Left lung (tissue), 10 donors: ENCODE results near the gene CCDC28A. TPM values are rescaled to one million over a fixed set of nuclear protein-coding genes. Genes with fewer than 3 reads are reported as not detected.

Experiments used
- ATAC-seq: fragments of 200-7000 bp; cut with Tn5 transposase; one replicate; pipeline ENCODE4 v1.9.1; 2020; ENCODE audit warnings: moderate library complexity
- DNase-seq, 4 donors: peaks; one replicate each; pipeline ENCODE4 v3.0.0-alpha.2; 2013 to 2020
- H3K27ac ChIP-seq, 2 donors: fragments of 200-600 bp; sonication (generic) in 1 of 2; one replicate each; pipeline versions ENCODE4 v1.5.0 to v1.8.0; 2020 to 2021
- H3K27me3 ChIP-seq, 2 donors: fragments of 200-600 bp; sonication (generic) in 1 of 2; one replicate each; pipeline versions ENCODE4 v1.5.0 to v1.8.0; 2020 to 2021
- H3K36me3 ChIP-seq, 2 donors: fragments of 200-600 bp; sonication (generic) in 1 of 2; one replicate each; pipeline versions ENCODE4 v1.5.0 to v1.8.0; 2020 to 2021
- H3K4me1 ChIP-seq, 2 donors: fragments of 200-600 bp; one replicate each; pipeline ENCODE4 v1.8.0; 2021
- H3K4me3 ChIP-seq, 2 donors: fragments of 200-600 bp; sonication (generic) in 1 of 2; one replicate each; pipeline versions ENCODE4 v1.5.0 to v1.8.0; 2020 to 2021; ENCODE audit warnings: mild to moderate bottlenecking in 1 of 2
- H3K9me3 ChIP-seq, 2 donors: fragments of 200-600 bp; sonication (generic) in 1 of 2; one replicate each; pipeline versions ENCODE4 v1.5.0 to v1.8.0; 2020 to 2021
- intact Hi-C, 2 donors: fragments of 100-400 bp; cut with DNase I; formaldehyde crosslinking; loops; one replicate each; pipeline versions ENCODE4 v1.11.2 to v1.14.2; 2022
- polyA plus RNA-seq, 6 donors: library from polyadenylated mRNA; unstranded; fragments of 120-200 nt; gene quantifications; one replicate each; pipeline ENCODE4 v1.2.1, GENCODE V29; 2013; ENCODE audit not compliant: insufficient read length in 6 of 6
- total RNA-seq, 2 donors: library from RNA; stranded (reverse); fragmentation: NEBNext Ultra II Directional; extraction: Animal tissue kit (Norgen Biotek cat#: 25700); gene quantifications; one replicate each; pipeline ENCODE4 v1.2.1, GENCODE V29; 2021
- TF ChIP-seq, protein P1 (sequence below), 2 donors: fragments of 200-600 bp; sonication (generic) in 1 of 2; IDR thresholded peaks; one replicate each; pipeline versions ENCODE4 v1.5.0 to v1.8.0; 2021; ENCODE audit warnings: antibody characterized with exemption in 2 of 2
- donor health status: DM: no; HTN: yes; CAD: no.
- donor health status: DM: no; HTN: no; CAD: no.

The CCDC28A gene
- total and polyA plus RNA-seq, 8 donors = 14.0 to 28.4 (median 19.8) TPM

GRCh38 chr6:138772596-138773176 lies 883 bp upstream of the CCDC28A start:
- ATAC-seq = no peak
- Histone ChIP-seq H3K36me3 (no peaks in the 10 kb centered on the region), H3K4me3 (peak overlapping the region; percentile 67 to 79), H3K9me3 (no peaks in the 10 kb centered on the region), H3K4me1 (peaks cover 8 to 24% of the 10 kb centered on the region in 2 donors), H3K27ac (peak overlapping the region; percentile 96 to 98), H3K27me3 (no peaks in the 10 kb centered on the region)
- intact Hi-C loops = no loop called here
- DNase-seq = no peak
- TF ChIP-seq, protein P1, sequence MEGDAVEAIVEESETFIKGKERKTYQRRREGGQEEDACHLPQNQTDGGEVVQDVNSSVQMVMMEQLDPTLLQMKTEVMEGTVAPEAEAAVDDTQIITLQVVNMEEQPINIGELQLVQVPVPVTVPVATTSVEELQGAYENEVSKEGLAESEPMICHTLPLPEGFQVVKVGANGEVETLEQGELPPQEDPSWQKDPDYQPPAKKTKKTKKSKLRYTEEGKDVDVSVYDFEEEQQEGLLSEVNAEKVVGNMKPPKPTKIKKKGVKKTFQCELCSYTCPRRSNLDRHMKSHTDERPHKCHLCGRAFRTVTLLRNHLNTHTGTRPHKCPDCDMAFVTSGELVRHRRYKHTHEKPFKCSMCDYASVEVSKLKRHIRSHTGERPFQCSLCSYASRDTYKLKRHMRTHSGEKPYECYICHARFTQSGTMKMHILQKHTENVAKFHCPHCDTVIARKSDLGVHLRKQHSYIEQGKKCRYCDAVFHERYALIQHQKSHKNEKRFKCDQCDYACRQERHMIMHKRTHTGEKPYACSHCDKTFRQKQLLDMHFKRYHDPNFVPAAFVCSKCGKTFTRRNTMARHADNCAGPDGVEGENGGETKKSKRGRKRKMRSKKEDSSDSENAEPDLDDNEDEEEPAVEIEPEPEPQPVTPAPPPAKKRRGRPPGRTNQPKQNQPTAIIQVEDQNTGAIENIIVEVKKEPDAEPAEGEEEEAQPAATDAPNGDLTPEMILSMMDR (IDR thresholded peaks at IDR 0.05) = no peak

DNA sequence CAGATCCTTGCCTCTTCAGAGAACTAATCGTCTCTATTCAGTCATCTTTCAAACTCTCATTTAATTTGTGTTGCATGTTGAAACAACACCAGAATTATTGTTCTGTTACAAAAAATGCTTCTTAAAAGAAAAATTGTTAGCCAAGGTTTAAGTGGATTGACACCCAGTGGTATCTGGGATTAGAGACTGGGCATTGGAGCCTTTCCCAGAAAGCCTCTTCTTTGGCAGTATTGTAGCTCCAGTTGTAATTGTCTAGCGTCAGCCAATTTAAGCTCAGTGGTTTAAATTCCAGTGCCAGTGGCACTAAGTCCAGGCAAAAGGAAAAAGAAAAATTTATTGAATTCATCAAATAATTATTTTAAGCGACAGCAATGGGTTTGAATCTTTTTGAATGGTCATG lies 801 bp downstream of the CCDC28A start:
- no peaks in the 10 kb centered on the region for H3K9me3 ChIP-seq
- peaks cover 8 to 19% of the 10 kb centered on the region in 2 donors for H3K4me1 ChIP-seq
- H3K36me3 ChIP-seq = no peaks in the 10 kb centered on the region
- no peak for ATAC-seq
- DNase-seq = no peak
- H3K4me3 ChIP-seq = peak overlapping the region; percentile 67 to 79
- intact Hi-C loops = no loop called here
- H3K27me3 ChIP-seq = no peaks in the 10 kb centered on the region
- H3K27ac ChIP-seq = peak overlapping the region; percentile 96 to 98
- TF ChIP-seq, protein P1 (IDR thresholded peaks at IDR 0.05) = no peak

DNA sequence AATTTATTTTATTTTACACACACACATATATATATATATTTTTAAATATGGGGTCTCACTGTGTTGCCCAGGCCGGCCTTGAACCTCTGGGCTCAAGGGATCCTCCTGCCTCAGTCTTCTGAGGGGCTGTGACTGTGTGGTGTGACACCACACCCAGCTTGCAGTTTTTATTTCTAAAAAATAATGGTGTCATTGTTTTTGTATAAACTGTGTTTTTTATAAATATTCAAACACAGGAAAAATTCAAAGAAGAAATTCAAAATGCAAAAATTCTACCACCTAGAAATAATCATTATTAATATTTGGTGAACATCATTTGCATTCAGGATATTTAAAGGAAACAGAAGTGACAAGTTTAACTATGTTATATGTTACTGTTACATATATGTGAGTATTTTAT lies 3.1 kb downstream of the CCDC28A start:
- DNase-seq (no peak), ATAC-seq (no peak)
- TF ChIP-seq, protein P1 (IDR thresholded peaks at IDR 0.05) = no peak
- intact Hi-C loops = no loop called here
- Histone ChIP-seq H3K27ac (no peak overlapping the region), H3K27me3 (no peaks in the 10 kb centered on the region), H3K9me3 (no peaks in the 10 kb centered on the region), H3K4me3 (no peak overlapping the region), H3K36me3 (peaks cover 0 to 9% of the 10 kb centered on the region in 2 donors), H3K4me1 (peaks cover 8 to 19% of the 10 kb centered on the region in 2 donors)

- peaks cover 0 to 17% of the 10 kb centered on the region in 2 donors for H3K36me3 ChIP-seq
- H3K4me3 ChIP-seq = no peak overlapping the region
- no peak for DNase-seq
- H3K9me3 ChIP-seq = no peaks in the 10 kb centered on the region
- no peak for ATAC-seq
- H3K27ac ChIP-seq = no peak overlapping the region
- peaks cover 5 to 13% of the 10 kb centered on the region in 2 donors for H3K4me1 ChIP-seq
- intact Hi-C loops = no loop called here
- no peaks in the 10 kb centered on the region for H3K27me3 ChIP-seq
- TF ChIP-seq, protein P1 (IDR thresholded peaks at IDR 0.05) = no peak
These were observed 4.8 kb downstream of the CCDC28A start for GRCh38 chr6:138778331-138778730.

GRCh38 chr6:138782243-138782642 lies 8.7 kb downstream of the CCDC28A start:
- H3K4me1 ChIP-seq = no peaks in the 10 kb centered on the region
- intact Hi-C loops = no loop called here
- TF ChIP-seq, protein P1 (IDR thresholded peaks at IDR 0.05) = no peak
- no peak overlapping the region for H3K4me3 ChIP-seq
- H3K9me3 ChIP-seq = no peaks in the 10 kb centered on the region
- no peaks in the 10 kb centered on the region for H3K27me3 ChIP-seq
- H3K36me3 ChIP-seq = peaks cover 0 to 43% of the 10 kb centered on the region in 2 donors
- ATAC-seq (no peak), DNase-seq (no peak)
- H3K27ac ChIP-seq = no peak overlapping the region
